GM19395 (cell line): ENCODE measurements around the gene ERCC6L.
A peak's percentile ranks its signal among the peaks of the same experiment; 100 is the strongest.

Experiments
- ATAC-seq: cut with Tn5 transposase; IDR thresholded peaks from one replicate; pipeline ENCODE4 v1.9.1; 2021; ENCODE audit warnings: mild to moderate bottlenecking, moderate library complexity; ENCODE audit not compliant: unreplicated experiment

The ERCC6L gene, protein sequence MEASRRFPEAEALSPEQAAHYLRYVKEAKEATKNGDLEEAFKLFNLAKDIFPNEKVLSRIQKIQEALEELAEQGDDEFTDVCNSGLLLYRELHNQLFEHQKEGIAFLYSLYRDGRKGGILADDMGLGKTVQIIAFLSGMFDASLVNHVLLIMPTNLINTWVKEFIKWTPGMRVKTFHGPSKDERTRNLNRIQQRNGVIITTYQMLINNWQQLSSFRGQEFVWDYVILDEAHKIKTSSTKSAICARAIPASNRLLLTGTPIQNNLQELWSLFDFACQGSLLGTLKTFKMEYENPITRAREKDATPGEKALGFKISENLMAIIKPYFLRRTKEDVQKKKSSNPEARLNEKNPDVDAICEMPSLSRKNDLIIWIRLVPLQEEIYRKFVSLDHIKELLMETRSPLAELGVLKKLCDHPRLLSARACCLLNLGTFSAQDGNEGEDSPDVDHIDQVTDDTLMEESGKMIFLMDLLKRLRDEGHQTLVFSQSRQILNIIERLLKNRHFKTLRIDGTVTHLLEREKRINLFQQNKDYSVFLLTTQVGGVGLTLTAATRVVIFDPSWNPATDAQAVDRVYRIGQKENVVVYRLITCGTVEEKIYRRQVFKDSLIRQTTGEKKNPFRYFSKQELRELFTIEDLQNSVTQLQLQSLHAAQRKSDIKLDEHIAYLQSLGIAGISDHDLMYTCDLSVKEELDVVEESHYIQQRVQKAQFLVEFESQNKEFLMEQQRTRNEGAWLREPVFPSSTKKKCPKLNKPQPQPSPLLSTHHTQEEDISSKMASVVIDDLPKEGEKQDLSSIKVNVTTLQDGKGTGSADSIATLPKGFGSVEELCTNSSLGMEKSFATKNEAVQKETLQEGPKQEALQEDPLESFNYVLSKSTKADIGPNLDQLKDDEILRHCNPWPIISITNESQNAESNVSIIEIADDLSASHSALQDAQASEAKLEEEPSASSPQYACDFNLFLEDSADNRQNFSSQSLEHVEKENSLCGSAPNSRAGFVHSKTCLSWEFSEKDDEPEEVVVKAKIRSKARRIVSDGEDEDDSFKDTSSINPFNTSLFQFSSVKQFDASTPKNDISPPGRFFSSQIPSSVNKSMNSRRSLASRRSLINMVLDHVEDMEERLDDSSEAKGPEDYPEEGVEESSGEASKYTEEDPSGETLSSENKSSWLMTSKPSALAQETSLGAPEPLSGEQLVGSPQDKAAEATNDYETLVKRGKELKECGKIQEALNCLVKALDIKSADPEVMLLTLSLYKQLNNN

GRCh38 chrX:72238721-72239475 is at the start of gene ERCC6L:
Gene ERCC6L (minus strand): TSS chrX:72239027. CDS start chrX:72238911, 116 bp downstream.
- ATAC-seq, result peak; percentile 97

- ATAC-seq, result no peak
These were observed 43.5 kb upstream of the ERCC6L start for GRCh38 chrX:72282302-72282701.

GRCh38 chrX:72280321-72280845 is 41.6 kb upstream of the ERCC6L start:
- ATAC-seq, result no peak

- peak; percentile 40 for ATAC-seq
These were observed 37.7 kb upstream of the ERCC6L start for GRCh38 chrX:72276478-72276953.

DNA sequence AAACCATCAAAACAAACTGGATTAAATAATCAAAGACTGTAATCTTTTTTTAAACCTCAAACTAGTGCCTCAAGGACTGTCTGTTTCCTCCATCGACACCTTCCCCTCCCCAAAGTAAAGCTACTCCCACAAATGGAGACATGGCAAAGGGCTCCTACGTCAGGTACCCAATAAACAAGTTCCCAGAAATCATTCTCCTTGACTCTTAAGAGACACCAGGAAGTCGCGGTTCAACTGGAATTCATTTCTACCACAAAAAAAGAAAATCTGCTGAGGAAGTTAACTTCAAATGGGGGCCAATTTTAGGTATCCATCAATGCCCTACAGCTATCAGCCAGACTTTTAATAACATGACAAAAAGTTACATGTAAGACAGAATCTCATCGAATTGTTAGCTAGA is 35.7 kb upstream of the ERCC6L start:
- ATAC-seq, result no peak

- ATAC-seq, result no peak
These were observed 34.9 kb upstream of the ERCC6L start for GRCh38 chrX:72273718-72274117.

DNA sequence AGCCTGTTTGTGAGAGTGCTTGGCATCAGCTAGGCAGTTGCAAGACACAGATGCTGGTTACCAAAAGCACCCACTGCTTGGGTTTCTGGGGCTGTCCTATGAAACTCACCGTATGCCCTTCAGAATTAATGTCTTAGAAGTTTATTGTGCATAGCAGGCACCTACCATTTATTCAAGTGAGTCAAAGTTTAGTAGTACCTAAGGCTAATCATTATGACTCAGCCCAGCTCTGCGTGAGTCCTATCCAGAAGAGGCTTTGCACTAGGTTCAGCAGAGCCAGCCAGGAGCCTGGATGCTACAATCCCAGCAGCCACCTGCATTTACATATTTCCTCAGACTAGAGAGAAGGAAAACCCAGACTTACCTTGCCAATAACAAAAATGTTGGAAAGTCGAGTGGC is 34.0 kb upstream of the ERCC6L start:
- no peak for ATAC-seq

GRCh38 chrX:72271812-72272211 is 33.0 kb upstream of the ERCC6L start:
- no peak for ATAC-seq

GRCh38 chrX:72271091-72271788 is 32.4 kb upstream of the ERCC6L start:
- no peak for ATAC-seq

- ATAC-seq, result no peak
These were observed 31.6 kb upstream of the ERCC6L start for GRCh38 chrX:72270316-72270866.

DNA sequence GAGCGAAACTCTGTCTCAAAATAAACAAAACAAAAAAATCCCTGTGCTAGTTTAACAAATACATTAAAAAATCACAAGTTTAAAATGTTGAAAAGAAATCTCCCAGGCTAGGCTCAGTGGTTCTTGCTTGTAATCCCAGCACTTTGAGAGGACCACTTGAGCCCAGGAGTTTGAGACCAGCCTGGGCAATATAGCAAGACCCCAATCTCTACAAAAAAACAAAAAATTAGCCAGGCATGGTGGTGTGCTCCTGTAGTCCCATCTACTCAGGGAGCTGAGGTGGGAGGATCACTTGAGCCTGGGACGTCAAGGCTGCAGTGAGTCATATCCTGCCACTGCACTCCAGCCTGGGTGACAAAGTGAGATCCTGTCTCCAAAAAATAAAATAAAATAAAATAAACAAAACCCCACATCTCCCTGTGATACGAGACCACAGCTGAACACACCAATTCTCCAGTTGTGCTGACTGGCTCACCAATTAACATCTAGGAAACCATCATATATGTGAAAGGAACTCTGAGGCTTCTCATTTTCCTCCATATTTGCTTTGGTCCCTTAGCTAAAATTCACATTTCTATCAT is 30.9 kb upstream of the ERCC6L start:
- no peak for ATAC-seq

DNA sequence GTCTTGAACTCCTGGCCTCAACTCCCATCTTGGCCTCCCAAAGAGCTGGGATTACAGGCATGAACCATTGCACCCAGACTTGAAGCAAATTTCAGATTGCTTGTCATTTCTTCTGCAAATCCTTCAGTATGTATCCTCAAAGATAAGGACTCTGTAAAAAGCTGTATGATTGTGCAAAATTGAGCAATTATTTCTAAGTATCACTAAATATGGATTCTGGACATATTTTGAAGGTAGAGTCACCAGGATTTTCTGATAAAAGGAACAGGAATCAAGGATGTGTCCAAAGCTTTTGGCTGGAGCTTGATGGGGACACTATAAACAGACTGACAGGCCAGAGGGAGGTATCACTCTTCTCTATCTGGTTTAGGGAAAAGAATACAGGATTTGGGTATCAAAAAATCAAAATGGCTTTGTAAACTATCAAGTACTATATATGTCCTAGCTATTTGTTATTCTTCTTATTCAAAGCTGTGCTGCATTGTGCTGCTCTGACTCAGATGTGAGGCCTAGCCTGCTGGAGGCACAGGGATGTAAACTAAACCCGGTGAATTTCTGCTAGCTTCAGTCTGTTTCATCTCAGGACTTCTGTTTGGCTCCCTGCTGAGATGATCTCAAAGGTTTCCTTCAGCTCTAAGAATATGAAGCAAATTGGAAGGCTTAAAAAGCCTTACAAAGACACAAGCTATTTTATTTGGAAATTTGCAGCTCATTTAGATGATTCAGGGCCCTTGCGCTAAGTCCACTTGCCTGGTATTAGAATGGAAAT is 30.0 kb upstream of the ERCC6L start:
- ATAC-seq, result no peak

- no peak for ATAC-seq
These were observed 26.4 kb upstream of the ERCC6L start for GRCh38 chrX:72265263-72265662.

GRCh38 chrX:72262077-72262476 is 23.2 kb upstream of the ERCC6L start:
- ATAC-seq, result no peak

- no peak for ATAC-seq
These were observed 21.6 kb upstream of the ERCC6L start for GRCh38 chrX:72260448-72260847.

GRCh38 chrX:72258174-72258573 is 19.3 kb upstream of the ERCC6L start:
- ATAC-seq, result no peak

DNA sequence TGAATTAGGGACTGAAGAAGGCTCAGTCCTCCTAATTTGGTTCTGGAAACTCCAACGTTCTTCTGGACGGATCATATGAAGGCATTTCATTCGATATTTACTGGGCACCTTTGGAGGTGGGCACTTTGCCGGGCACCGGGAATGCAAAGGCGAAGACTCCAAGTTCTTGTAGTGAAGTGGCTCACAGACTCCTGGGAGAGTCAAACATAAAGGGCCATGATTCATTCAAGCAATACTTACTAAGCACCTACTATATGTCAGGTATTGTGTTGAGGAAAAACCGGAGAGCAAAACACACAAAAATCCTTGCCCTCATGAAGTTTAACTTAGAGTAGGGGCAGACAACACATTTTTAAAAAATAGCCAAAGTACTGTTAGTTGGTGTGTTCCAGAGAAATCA is 17.0 kb upstream of the ERCC6L start:
- no peak for ATAC-seq

DNA sequence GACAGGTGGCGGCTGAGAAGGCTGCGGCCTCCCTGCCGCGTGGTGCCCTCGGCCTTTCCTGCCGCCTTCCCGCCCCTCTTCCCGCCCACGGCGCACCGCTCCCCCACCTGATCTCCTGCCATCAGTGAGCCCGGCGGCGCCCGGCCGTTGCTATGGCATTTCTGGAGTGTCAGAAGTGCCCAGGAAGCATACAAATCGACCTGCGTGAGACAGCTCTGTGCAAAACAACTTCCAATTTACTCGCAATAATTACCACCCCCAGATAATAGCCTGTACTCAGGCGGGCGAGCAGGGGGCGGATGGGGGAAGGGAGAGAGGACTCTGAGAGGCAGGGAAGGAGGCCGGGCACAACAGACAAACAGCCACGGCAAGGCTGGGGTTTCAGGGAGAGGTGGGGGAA is 16.6 kb upstream of the ERCC6L start:
- no peak for ATAC-seq
